Activated effector memory CD4-positive, alpha-beta T cell treated with anti-CD3 and anti-CD28 coated beads, Interleukin-2, amount 50 U/mL, for 16 hours (primary cell): Measurements from ENCODE around the gene TMEM116.
"Not testable (repeated sequence)": the region's sequence is repeated elsewhere in the genome, so short reads cannot be mapped to it uniquely, and the experiment has no call there.

Experiments
- DNase-seq: peaks from one replicate; pipeline ENCODE4 v3.0.0-alpha.2; 2020

Gene TMEM116

GRCh38 chr12:112012775-112013600 is at the start of gene TMEM116, which contains the start of gene ERP29:
Gene TMEM116 (minus strand): TSS chr12:112013165. CDS start chr12:112005270, 7,895 bp downstream.
Gene ERP29 (plus strand): TSS chr12:112013426. CDS start chr12:112013466, 40 bp downstream.
- peak; percentile 100 for DNase-seq

DNA sequence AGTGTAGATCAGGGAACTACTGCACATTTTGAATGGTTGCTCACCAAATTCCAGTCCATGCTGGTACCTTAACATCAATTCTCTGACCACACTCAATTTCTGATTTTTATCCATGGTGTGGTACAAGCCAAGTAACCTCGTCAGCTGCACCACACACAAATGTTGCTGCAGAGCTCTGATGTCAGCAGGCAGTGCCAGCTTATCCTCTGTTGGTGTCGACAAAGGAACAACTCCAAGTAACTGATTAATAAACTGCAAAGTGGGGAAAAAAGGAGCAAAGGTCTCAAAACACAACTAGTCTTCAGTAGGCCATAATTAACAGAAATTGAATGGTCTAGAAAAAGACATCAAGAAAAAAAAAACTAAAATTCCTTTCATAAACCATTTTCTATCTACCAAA is 48.2 kb upstream of the TMEM116 start:
- no peak for DNase-seq

- DNase-seq, result no peak
These were observed 36.4 kb upstream of the TMEM116 start for GRCh38 chr12:112049351-112049750.

DNA sequence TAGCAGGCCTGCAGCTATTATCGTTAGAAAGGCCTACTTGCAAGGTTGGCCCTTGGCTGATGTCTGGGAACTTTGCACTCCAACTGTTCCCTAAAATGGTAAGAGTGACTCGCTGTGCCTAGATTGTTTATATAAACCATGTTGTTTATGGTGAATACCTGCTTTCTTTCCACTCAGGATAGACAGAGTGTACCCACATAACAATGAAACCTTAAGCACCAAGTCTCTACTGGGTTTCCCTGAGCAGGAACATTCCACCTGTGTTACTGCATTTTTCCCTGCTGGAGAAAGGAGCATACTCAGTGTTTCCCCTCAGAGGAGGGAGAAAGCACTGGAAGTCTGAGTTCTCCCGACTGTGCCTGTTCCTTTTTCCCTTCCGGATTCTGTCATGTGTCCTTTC is 33.0 kb upstream of the TMEM116 start:
- DNase-seq, result no peak

GRCh38 chr12:112036614-112037013 is 23.6 kb upstream of the TMEM116 start:
- not testable (repeated sequence) for DNase-seq

GRCh38 chr12:112035219-112035785 is 22.3 kb upstream of the TMEM116 start:
- no peak for DNase-seq

DNA sequence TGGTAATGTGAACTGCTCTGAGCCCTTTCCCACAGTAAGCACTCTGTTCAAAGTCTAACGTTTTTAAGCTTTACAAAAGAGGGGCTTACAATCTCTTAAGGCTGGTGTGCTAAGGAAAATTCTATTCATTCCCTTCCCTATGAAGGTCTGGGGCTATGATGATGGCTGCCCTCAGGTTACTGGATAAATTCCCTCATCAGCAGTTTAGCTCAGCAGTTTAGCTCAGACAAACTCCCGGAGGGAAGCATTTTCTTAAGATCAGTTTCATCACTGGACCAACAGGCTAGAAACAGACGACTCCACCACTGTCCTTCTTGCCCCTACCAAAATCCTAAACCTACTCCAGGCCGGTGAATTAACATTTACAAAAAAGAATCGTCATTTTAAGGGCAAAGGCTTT is 19.3 kb upstream of the TMEM116 start:
- no peak for DNase-seq

GRCh38 chr12:112031472-112031871 is 18.5 kb upstream of the TMEM116 start:
- DNase-seq, result no peak

- DNase-seq, result no peak
These were observed 16.3 kb upstream of the TMEM116 start for GRCh38 chr12:112029301-112029700.

DNA sequence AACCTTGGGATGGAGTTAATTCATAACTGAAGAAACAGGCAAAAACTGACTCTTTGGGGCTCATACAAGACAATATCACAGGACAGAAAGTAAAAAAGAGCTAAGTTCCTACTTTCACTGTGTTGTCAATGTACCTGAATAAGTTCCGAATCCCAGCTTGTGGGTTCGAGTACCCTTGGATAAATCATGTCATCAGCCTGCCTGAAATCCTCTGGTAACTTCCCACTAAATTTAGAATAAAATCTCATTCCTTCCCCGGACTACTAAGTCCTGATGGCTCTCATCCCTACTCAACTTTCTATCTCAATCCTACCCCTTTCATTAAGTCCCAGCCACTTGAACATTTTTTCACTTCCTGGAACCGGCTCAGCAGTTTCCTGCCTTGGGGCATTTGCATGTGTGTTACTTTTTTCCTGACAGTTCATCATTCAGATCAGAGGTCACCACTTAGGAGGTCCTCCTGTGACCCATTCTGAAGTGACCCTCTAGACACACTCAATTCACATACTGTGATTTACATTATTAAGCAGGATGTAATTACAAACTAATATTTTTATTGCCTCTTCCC is 12.9 kb upstream of the TMEM116 start:
- DNase-seq, result no peak

GRCh38 chr12:112023759-112024396 is 10.9 kb upstream of the TMEM116 start:
- DNase-seq, result no peak

GRCh38 chr12:112022241-112023016 is 9.5 kb upstream of the TMEM116 start:
- DNase-seq, result no peak

DNA sequence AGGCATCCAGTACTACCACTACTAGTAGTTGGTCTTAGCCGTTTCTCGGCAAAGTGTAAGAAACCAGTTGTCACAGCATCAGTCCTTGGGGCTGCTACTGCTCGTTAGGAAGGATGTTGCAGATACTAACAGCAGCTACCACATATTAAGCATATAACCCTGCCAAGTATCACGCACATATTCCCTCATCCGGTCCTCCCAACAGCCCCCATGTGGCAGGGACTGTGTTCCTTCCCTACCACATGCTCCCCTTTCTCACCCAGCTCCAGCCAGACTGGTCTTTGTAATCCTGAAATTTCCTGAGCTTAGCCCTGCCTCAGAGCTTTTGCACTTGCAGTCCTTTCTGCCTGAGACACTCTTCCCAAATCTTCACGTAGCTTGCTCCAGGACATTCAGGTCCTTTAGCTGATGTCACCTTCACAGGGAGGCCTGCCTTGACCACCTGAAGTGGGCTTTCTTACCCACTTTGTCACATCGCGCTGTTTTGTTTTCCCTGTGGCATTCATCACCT is 8.0 kb upstream of the TMEM116 start:
- no peak for DNase-seq

DNA sequence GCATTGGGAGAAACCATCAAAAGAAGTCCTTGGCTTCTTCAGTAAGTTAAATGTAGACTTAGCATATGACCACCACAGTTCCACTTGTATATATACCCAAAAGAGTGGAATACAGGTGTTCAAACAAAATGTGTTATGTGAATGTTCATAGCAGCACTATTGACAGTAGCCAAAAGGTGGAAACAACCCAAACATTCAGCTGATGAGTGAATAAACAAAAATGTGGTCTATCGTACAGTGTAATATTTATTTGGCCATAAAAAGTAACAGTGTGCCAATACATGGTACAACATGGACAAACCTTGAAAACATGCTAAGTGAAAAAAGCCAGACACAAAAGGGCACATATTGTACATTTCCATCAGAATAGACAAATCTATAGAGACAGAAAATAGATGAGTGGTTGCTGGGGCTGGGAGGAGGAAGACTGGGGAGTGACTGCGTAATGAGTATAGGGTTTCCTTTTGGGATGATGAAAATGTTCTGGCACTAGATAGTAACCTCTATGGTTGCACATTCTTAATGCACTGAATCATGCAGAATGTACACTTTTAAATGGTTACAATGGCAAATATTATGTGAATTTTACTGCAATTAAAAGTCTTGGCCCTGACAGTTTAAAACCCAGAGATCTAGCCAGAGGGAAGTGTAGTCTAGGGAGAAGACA is 5.7 kb upstream of the TMEM116 start:
- no peak for DNase-seq

DNA sequence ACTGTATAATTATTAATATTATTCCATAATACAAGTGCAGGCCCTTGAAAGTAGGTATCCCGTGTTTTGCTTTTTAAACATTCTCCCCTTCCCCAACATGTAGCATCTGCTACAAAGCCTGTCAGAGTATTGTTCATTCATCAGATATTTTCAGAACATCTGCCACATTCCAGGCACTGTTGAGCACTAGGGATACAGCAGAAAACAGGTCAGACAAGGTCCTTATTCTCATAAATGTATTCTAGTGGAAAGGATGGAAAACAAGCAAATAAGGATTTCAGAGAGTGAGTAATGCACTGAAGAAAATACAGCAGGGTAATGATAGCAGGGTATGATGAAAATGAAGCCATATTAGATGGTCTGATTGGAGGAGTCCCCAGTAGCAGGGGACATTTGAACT is 4.1 kb upstream of the TMEM116 start:
- DNase-seq, result no peak

- DNase-seq, result no peak
These were observed 3.0 kb upstream of the TMEM116 start for GRCh38 chr12:112015938-112016337.

DNA sequence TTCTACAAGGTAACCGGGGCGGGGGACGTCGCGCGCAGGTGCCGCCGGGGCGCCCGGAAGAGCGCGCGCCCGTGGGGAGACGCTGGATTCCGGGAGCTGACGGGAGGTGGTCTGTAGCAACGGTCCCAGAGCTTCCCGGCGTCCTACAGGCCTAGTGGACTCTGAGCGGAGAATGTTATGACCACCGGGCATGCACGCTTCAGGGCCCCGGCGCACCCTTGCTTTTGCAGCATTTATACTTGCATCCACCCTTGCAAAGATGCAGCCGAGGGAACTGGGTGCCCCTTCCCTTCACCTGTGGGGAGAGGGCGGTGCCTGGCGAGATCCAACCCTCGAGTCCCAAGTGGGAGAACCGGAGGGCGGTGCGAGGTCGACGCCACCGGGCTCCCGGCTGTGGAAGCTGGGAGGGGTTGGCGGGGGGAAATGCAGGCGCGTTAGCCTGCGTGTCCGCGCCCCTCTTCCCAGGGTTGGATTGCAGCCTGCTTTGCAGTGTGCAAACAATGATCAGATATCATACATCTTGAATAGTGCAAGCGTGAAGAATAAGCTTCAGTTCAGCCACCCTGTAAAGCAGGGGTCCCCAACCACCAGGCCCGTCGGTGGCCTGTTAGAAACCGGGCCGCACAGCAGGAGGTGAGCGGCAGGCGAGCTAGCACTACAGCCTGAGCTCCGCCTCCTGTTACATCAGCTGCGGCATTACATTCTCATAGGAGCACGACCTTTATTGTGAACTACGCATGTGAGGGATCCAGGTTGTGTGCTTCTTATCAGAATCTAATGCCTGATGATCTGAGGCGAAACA is 837 bp upstream of the TMEM116 start:
- DNase-seq, result peak; percentile 90

DNA sequence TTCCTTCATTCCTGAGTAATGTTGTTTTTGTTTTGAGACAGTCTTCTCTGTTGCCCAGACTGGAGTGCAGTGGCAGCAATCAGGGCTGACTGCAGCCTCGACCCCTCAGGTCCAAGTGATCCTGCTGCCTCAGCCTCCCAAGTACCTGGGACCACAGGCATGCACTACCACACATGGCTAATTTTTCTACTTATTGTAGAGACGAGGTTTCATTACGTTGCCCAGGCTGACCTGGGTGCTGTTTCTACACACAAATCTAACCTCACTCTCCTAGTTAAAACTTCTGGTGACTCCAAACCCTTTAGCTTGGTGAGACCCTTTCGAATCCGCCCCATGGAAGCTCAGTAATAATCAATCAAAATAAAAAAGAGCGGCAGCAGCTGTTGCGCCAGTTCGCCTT is 1.3 kb downstream of the TMEM116 start:
- no peak for DNase-seq

DNA sequence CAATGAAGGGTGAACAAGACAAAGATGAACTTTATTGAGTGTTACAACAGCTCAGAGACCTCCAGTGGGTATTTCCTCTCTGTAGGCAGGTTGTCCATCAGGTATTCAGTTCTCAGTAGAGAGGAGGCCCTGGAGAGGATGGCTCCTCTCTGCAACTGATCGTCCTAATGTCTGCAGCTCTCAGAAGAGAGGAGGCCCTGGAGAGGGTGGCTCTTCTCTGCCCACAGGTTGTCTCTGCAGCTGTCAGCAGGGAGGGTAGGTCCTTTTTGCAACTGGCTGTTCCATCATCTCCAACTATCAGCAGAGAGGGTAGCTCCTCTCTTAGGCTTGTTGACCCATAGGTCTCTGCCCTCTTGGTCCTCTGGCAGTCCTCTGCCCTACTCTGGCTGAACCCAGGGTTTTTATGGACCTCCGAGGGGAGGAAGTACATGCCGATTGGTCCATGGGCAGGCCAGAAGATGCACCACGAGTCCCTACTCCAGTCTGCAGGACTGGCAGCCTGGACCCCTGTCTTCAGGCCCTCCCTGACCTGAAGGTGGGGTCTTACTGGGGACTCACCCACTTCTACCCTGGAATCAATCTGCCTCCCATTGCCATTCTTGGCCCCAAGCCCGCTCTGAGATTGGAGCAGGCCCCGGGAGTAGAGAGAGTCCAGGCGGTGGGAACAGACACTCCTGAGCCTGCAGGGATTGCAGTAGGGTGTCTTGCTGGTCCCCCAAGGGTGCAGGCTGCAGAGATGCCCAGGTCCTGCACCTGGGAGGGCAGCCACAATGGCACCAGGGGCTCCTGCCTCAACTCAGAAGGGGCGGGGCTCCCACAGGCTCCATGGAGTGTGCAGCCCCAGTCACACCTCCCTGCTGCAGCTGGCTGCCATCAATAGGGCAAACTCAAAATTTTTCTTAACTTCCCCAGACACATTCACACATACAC is 2.3 kb downstream of the TMEM116 start:
- DNase-seq, result no peak

GRCh38 chr12:112009596-112009995 is 3.4 kb downstream of the TMEM116 start:
- not testable (repeated sequence) for DNase-seq
